SH-SY5Y (cell line): Measurements from ENCODE around the gene CLDN1.

Source experiments
- GATA2 ChIP-seq: IDR thresholded peaks from 2 replicates; pipeline ENCODE4 v1.6.1; 2011; ENCODE audit warnings: mild to moderate bottlenecking, low read depth, low read length
- GATA3 ChIP-seq: IDR thresholded peaks from 2 replicates; pipeline ENCODE4 v1.6.1; 2011; ENCODE audit warnings: low read depth, mild to moderate bottlenecking, low read length, moderate library complexity

DNA sequence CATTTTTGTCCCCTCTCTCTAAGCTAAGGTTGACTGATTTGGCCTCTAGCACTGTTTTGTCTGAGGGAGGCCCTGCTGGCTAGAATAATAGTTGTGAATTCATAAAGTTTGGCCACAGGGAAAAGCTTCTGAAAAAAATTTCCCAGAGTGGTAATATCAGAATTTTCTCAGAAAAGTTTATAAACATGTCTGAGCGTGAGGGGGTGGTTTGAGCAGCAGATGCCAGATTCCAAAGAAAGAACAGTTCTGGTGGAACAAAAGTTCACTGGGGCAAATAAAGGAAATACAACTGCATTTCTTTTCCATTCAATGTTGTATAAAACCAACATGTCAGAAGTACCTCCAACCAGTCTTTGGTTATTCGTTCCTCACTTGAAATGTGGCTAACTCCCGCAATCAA lies 61.2 kb downstream of the CLDN1 start:
- TF ChIP-seq GATA3 (no peak), GATA2 (no peak)
